Gastroesophageal sphincter (tissue), 4 donors: ENCODE measurements around the gene CLASRP. TPM values are rescaled to one million over a fixed set of nuclear protein-coding genes. Genes with fewer than 3 reads are reported as not detected.
"Not testable (repeated sequence)": the region's sequence is repeated elsewhere in the genome, so short reads cannot be mapped to it uniquely, and the experiment has no call there.

Experiments used
- ATAC-seq: fragments of 150-250 bp; one replicate; pipeline ENCODE4 v1.9.1; 2016; ENCODE audit warnings: mild to moderate bottlenecking, moderate library complexity
- H3K27ac ChIP-seq, 4 donors: fragments of 200-600 bp; sonication (generic) in 3 of 4; 1 replicate in 3 of 4; 2 replicates in 1 of 4; pipeline ENCODE4 v1.5.1; 2016 to 2019
- H3K27me3 ChIP-seq: fragments of 200-600 bp; sonication (generic); one replicate; pipeline ENCODE4 v1.5.1; 2019
- H3K36me3 ChIP-seq, 2 donors: fragments of 200-600 bp; sonication (generic); one replicate each; pipeline ENCODE4 v1.5.1; 2019; ENCODE audit warnings: control low read depth in 1 of 2
- H3K4me1 ChIP-seq, 3 donors: fragments of 200-600 bp; sonication (generic); 1 replicate in 2 of 3; 2 replicates in 1 of 3; pipeline ENCODE4 v1.5.1; 2016 to 2019; ENCODE audit warnings: control low read depth in 2 of 3
- H3K4me3 ChIP-seq, 2 donors: fragments of 200-600 bp; sonication (generic); one replicate each; pipeline ENCODE4 v1.5.1; 2019; ENCODE audit warnings: mild to moderate bottlenecking in 1 of 2, moderate library complexity in 1 of 2
- H3K9me3 ChIP-seq, 3 donors: fragments of 200-600 bp; sonication (generic); one replicate each; pipeline ENCODE4 v1.5.1; 2017 to 2019; ENCODE audit warnings: control low read depth in 2 of 3
- EP300 ChIP-seq: sonication (generic); formaldehyde crosslinking; IDR thresholded peaks from one replicate; pipeline ENCODE4 v1.6.1; 2017; ENCODE audit warnings: antibody characterized with exemption, mild to moderate bottlenecking
- POLR2A ChIP-seq, 2 donors: fragments of 450-650 bp; IDR thresholded peaks; one replicate each; pipeline ENCODE4 v1.6.1; 2017; ENCODE audit warnings: antibody characterized with exemption in 2 of 2, mild to moderate bottlenecking in 2 of 2, moderate library complexity in 1 of 2
- POLR2AphosphoS5 ChIP-seq: sonication (generic); formaldehyde crosslinking; IDR thresholded peaks from one replicate; pipeline ENCODE4 v1.6.1; 2017; ENCODE audit warnings: antibody characterized with exemption
- WGBS, 2 donors: methylation state at CpG; one replicate each; pipeline ENCODE4 v1.1.5; 2018; ENCODE audit warnings: low coverage in 1 of 2; 5-methylcytosine and 5-hydroxymethylcytosine counted together
- small RNA-seq, 4 donors: library from RNA; depleted of rRNA; stranded (forward); fragments of <200 nt; gene quantifications; one replicate each; pipeline ENCODE3, GENCODE V24; 2016
- total RNA-seq, 4 donors: library from RNA; depleted of rRNA; stranded (reverse); fragments of >200 nt; gene quantifications; one replicate each; pipeline ENCODE4 v1.1.0, GENCODE V29; 2016
- TF ChIP-seq, protein P1 (sequence below), 4 experiments: fragments of 200-600 bp in 2 of 4; fragments of 450-650 bp in 2 of 4; sonication (generic) in 1 of 4; IDR thresholded peaks; one replicate each; pipeline ENCODE4 v1.5.1; 2017 to 2019; ENCODE audit warnings: antibody characterized with exemption in 4 of 4, mild to moderate bottlenecking in 2 of 4, moderate library complexity in 2 of 4

CLASRP gene
- total RNA-seq, 4 donors from 2014 or later: 33.6 to 82.5 (median 54.7) TPM

DNA sequence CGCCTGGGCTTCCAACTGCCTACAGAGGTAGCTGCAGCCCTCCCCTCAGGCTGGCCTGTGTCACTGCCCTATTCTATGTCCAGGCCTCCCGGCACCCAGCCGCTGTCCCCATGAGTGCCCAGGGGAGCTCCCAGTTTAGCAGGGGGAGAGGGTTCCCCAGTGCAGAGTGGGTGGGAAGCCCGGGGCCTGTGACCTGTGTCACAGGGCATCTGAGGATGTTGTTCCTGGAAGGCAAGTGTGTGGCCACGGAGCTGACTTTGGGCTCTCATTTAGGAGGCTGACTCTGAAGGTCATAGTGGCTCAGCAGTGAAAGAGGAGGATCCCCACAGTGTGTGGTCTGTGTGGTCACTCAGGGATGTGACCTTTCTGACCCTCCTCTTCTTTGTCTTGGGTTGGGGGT is 79.3 kb downstream of the CLASRP start:
- Histone ChIP-seq H3K27ac (no peak overlapping the region), H3K9me3 (no peaks in the 10 kb centered on the region), H3K36me3 (peaks cover 0 to 2% of the 10 kb centered on the region in 2 donors), H3K4me1 (peaks cover 0 to 24% (median 4%) of the 10 kb centered on the region in 3 donors), H3K27me3 (no peaks in the 10 kb centered on the region), H3K4me3 (no peak overlapping the region)
- TF ChIP-seq, protein P1, sequence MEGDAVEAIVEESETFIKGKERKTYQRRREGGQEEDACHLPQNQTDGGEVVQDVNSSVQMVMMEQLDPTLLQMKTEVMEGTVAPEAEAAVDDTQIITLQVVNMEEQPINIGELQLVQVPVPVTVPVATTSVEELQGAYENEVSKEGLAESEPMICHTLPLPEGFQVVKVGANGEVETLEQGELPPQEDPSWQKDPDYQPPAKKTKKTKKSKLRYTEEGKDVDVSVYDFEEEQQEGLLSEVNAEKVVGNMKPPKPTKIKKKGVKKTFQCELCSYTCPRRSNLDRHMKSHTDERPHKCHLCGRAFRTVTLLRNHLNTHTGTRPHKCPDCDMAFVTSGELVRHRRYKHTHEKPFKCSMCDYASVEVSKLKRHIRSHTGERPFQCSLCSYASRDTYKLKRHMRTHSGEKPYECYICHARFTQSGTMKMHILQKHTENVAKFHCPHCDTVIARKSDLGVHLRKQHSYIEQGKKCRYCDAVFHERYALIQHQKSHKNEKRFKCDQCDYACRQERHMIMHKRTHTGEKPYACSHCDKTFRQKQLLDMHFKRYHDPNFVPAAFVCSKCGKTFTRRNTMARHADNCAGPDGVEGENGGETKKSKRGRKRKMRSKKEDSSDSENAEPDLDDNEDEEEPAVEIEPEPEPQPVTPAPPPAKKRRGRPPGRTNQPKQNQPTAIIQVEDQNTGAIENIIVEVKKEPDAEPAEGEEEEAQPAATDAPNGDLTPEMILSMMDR (IDR thresholded peaks at IDR 0.05): no peak
- no peak for TF ChIP-seq POLR2AphosphoS5
- TF ChIP-seq EP300: no peak
- TF ChIP-seq POLR2A (IDR thresholded peaks at IDR 0.05): no peak
- ATAC-seq: no peak
- WGBS, 2 donors: no CpG with 5 or more reads among the region's 5 CpGs

DNA sequence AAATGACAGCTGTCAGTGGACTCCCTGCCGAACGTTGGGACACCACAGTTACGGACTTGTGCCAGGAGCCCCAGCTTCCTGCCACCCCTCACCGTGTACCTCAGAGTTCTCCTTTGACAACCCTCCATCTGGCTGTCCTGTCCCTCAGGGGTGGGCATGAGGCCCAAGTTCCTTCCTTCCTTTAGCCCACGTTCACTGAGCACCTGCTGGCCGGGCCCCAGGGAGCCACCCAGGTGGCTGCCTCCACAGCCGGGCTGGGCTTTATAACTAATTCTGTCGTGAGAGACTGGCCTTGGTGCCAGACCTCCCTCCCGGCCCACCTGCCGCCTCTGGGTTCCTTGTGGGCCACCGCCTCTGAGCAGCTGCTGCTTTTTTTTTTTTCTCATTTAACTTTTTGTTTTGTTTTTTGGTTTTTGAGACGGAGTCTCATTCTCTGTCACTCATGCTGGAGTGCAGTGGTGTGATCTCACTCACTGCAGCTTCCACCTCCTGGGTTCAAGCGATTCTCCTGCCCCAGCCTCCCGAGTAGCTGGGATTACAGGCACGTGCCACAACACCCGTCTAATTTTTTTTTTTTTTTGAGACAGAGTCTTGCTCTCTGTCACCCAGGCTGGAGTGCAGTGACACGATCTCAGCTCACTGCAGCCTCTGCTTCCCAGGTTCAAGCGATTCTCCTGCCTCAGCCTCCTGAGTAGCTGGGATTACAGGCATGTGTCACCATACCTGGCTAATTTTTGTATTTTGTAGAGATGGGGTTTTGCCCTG is 79.9 kb downstream of the CLASRP start:
- 54 to 65% methylated on average over 8 to 11 of the region's 18 CpGs for WGBS, 2 donors
- ATAC-seq: not testable (repeated sequence)

DNA sequence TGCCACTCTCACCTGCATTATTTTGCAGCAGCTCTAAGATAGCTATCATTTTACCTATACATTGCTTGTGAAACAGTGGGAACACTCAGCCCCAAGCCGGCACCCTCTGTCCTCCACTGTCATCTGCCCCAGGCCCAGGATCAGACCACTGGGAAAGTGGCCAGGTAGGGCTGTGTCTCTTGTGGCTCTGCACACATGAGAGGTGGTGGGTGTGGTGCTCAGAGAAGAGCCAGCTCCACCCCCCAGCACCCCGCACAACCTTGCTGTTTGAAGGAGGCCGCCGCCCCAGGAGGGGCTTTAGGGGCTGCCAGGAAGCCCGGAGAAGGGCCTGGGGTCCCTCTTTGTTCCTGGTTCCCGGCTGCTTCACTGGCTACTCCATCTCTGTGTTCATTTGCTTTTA is 80.7 kb downstream of the CLASRP start:
- H3K9me3 ChIP-seq: no peaks in the 10 kb centered on the region
- ATAC-seq: no peak
- peaks cover 0 to 24% (median 4%) of the 10 kb centered on the region in 3 donors for H3K4me1 ChIP-seq
- H3K27ac ChIP-seq: no peak overlapping the region
- no peaks in the 10 kb centered on the region for H3K27me3 ChIP-seq
- peaks cover 0 to 5% of the 10 kb centered on the region in 2 donors for H3K36me3 ChIP-seq
- WGBS, 2 donors: 82 to 95% methylated on average over 5 to 6 of the region's 6 CpGs
- H3K4me3 ChIP-seq: no peak overlapping the region
- TF ChIP-seq POLR2A (IDR thresholded peaks at IDR 0.05): no peak
- no peak for TF ChIP-seq POLR2AphosphoS5
- TF ChIP-seq EP300: no peak
- TF ChIP-seq, protein P1 (IDR thresholded peaks at IDR 0.05): no peak

More for the DNA sequence above, 79.9 kb downstream of the CLASRP start:
- H3K27me3 ChIP-seq, H3K36me3 ChIP-seq, H3K9me3 ChIP-seq, H3K4me3 ChIP-seq, H3K27ac ChIP-seq: not testable (repeated sequence)
- peaks cover 0 to 24% (median 4%) of the 10 kb centered on the region in 3 donors for H3K4me1 ChIP-seq

Small RNA genes lying within 50 kb of the gene (small RNA-seq; reads per million reads assigned to genes)
- gene RNU6-611P: 0 reads per million in 4 donors

Other genes with a start within 250 kb of the CLASRP start
- gene BCAM, start 229.9 kb upstream of the CLASRP start, total RNA-seq: 10 to 100 TPM; 24.1 to 52.7 (median 36.9) TPM
- 10 to 100 TPM; 27.6 to 47.8 (median 41.6) TPM for gene NECTIN2, start 192.7 kb upstream of the CLASRP start, total RNA-seq
- gene TOMM40, start 147.8 kb upstream of the CLASRP start, total RNA-seq: 10 to 100 TPM; 30.7 to 41.2 (median 33.7) TPM
- 10 to 100 TPM in 3 of 4 donors, 1 to 10 TPM in 1; 7.8 to 44.4 (median 31.7) TPM for gene APOE, start 133.2 kb upstream of the CLASRP start, total RNA-seq
- gene APOC1, start 124.4 kb upstream of the CLASRP start, total RNA-seq: 1 to 10 TPM in 2 of 4 donors, not detected in 2; 2.2 to 4.8 TPM
- gene APOC4, start 96.8 kb upstream of the CLASRP start, total RNA-seq: not detected
- not detected for gene APOC2, start 93.0 kb upstream of the CLASRP start, total RNA-seq
- 10 to 100 TPM; 41.7 to 76.3 (median 43.2) TPM for gene CLPTM1, start 83.7 kb upstream of the CLASRP start, total RNA-seq
- gene RELB, start 37.6 kb upstream of the CLASRP start, total RNA-seq: 1 to 10 TPM; 4.0 to 9.2 (median 6.0) TPM
- under 1 TPM in 1 of 4 donors, not detected in 3; 0.50 TPM for gene ZNF296, start 37.4 kb downstream of the CLASRP start, total RNA-seq
- 10 to 100 TPM in 3 of 4 donors, 1 to 10 TPM in 1; 6.4 to 17.6 (median 14.8) TPM for gene GEMIN7, start 40.2 kb downstream of the CLASRP start, total RNA-seq
- gene PPP1R37, start 54.1 kb downstream of the CLASRP start, total RNA-seq: 10 to 100 TPM; 22.6 to 51.4 (median 24.6) TPM
- gene NKPD1, start 121.9 kb downstream of the CLASRP start, total RNA-seq: under 1 TPM in 2 of 4 donors, not detected in 2; 0.16 to 0.39 TPM
- gene TRAPPC6A, start 139.2 kb downstream of the CLASRP start, total RNA-seq: 10 to 100 TPM; 16.2 to 24.0 (median 20.7) TPM
- gene BLOC1S3, start 139.7 kb downstream of the CLASRP start, total RNA-seq: 10 to 100 TPM in 1 of 4 donors, 1 to 10 TPM in 3; 5.0 to 17.0 (median 7.8) TPM
- gene EXOC3L2, start 206.4 kb downstream of the CLASRP start, total RNA-seq: 1 to 10 TPM; 1.2 to 2.9 (median 2.0) TPM
- gene MARK4, start 212.2 kb downstream of the CLASRP start, total RNA-seq: 10 to 100 TPM; 14.0 to 35.5 (median 20.6) TPM